Measurements from ENCODE around the gene HAUS1. TPM values are rescaled to one million over a fixed set of nuclear protein-coding genes. Genes with fewer than 3 reads are reported as not detected.

HAUS1 gene
- total RNA-seq (10 to 100 TPM in 4 of 9 donors, 1 to 10 TPM in 5; 6.7 to 15.1 (median 9.5) TPM), polyA plus RNA-seq (10 to 100 TPM; 13.0 to 18.6 TPM)
- long read RNA-seq, donor 1, transcript HAUS1-201 (9 exons, 1,125 nt), result major isoform, 8 of 9 reads
- long read RNA-seq, donor 1, partial matches to known transcripts, result 0 of 9 reads
- long read RNA-seq, donor 1, other reads (novel, unspliced or antisense), result 1 of 9 reads
- long read RNA-seq, donor 2, transcript HAUS1-201 (9 exons, 1,125 nt), result major isoform, 11 of 13 reads
- long read RNA-seq, donor 2, partial matches to known transcripts, result 1 of 13 reads
- long read RNA-seq, donor 2, other reads (novel, unspliced or antisense), result 1 of 13 reads
- long read RNA-seq, donor 3, partial matches to known transcripts, result 1 of 5 reads
- long read RNA-seq, donor 3, other reads (novel, unspliced or antisense), result 0 of 5 reads

DNA sequence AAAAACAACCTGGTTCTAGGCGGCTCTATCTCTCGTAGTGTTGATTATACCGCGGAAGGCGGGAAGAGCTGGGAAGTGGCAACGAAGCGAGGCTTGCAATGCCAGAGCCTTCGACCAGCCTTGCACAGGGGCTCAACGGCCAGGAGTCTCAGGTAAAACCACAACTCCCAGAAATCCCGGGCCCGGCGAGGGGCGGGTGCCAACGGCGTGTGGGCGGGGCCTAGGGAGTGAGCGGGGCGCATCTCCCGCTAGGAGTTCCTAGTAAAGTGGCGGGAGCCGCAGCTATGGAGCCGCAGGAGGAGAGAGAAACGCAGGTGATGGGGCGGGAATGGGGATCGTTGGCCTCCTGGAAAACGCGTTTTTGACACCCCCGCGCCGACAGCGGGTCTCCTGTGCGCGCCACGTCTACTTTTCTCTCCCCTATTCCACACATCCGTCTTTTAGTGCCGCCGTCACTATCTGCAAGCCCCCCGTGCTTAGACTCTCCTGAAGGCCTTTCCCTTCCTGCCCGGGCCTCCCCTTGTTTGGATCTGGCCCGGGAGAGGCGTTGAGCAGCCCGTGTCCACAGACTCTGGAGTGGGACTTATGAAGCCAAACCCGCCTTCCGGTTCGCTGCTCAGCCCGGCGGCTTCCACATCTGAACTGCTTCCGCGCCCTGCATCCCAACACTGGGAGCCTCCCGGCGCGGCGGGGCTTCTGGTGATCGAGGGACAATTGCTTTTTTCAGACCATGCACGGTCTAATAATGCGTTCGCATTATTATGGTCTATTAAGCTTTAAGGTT lies at the start of gene HAUS1:
HAUS1 (plus strand) TSS at position 258 of the 784 bp plus-strand sequence; CDS start at position 285, 27 bp downstream.
- TF ChIP-seq, protein P1, sequence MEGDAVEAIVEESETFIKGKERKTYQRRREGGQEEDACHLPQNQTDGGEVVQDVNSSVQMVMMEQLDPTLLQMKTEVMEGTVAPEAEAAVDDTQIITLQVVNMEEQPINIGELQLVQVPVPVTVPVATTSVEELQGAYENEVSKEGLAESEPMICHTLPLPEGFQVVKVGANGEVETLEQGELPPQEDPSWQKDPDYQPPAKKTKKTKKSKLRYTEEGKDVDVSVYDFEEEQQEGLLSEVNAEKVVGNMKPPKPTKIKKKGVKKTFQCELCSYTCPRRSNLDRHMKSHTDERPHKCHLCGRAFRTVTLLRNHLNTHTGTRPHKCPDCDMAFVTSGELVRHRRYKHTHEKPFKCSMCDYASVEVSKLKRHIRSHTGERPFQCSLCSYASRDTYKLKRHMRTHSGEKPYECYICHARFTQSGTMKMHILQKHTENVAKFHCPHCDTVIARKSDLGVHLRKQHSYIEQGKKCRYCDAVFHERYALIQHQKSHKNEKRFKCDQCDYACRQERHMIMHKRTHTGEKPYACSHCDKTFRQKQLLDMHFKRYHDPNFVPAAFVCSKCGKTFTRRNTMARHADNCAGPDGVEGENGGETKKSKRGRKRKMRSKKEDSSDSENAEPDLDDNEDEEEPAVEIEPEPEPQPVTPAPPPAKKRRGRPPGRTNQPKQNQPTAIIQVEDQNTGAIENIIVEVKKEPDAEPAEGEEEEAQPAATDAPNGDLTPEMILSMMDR (IDR thresholded peaks at IDR 0.05), result no peak
- TF ChIP-seq POLR2A (IDR thresholded peaks at IDR 0.05), result peak; percentile 32 to 77
- DNase-seq, result peak; percentile 93 to 96 (median 94)
- H3K27me3 ChIP-seq, result no peaks in the 10 kb centered on the region
- peaks cover 0 to 25% (median 4%) of the 10 kb centered on the region in 9 donors for H3K36me3 ChIP-seq
- H3K4me1 ChIP-seq, result peaks cover 0 to 12% (median 6%) of the 10 kb centered on the region in 12 donors
- peak within 1 kb of the TSS; percentile 70 to 98 (median 80) for H3K4me3 ChIP-seq
- intact Hi-C loops (cut with DNase I), result loop anchor here in 1 of 10 donors (5.0 kb wide), 1 partner anchor 68 kb away; a partner anchor contains a TSS
- 0 to 1% (median 0%) methylated on average over 55 to 57 of the region's 57 CpGs for whole genome bisulfite sequencing, 4 donors
- ATAC-seq, result peak; percentile 91 to 98 (median 98)
- H3K27ac ChIP-seq, result peak within 1 kb of the TSS; percentile 30 to 91 (median 84)
- H3K9me3 ChIP-seq, result no peaks in the 10 kb centered on the region

GRCh38 chr18:46054956-46055837 lies 49.0 kb upstream of the HAUS1 start:
- intact Hi-C loops (cut with DNase I), result no loop called here
- no peaks in the 10 kb centered on the region for H3K9me3 ChIP-seq
- ATAC-seq, result no peak

GRCh38 chr18:46055838-46056230 lies 48.4 kb upstream of the HAUS1 start:
- Histone ChIP-seq H3K36me3 (no peaks in the 10 kb centered on the region), H3K27me3 (no peaks in the 10 kb centered on the region), H3K9me3 (no peaks in the 10 kb centered on the region), H3K4me3 (no peak overlapping the region), H3K4me1 (peaks cover 0 to 60% (median 0%) of the 10 kb centered on the region in 12 donors), H3K27ac (peak overlapping the region in 1 of 12 donors; percentile 63)
- WGBS, 4 donors, result 66 to 72% (median 70%) methylated on average over 4 of the region's 4 CpGs
- ATAC-seq (no peak), DNase-seq (no peak)
- TF ChIP-seq, protein P1 (IDR thresholded peaks at IDR 0.05), result no peak
- TF ChIP-seq POLR2A (IDR thresholded peaks at IDR 0.05), result no peak
- intact Hi-C loops (cut with DNase I), result no loop called here

More at GRCh38 chr18:46054956-46055837, 49.0 kb upstream of the HAUS1 start:
- Histone ChIP-seq H3K4me1 (peaks cover 0 to 54% (median 0%) of the 10 kb centered on the region in 12 donors), H3K4me3 (no peak overlapping the region), H3K27ac (peak overlapping the region in 1 of 12 donors; percentile 63), H3K36me3 (no peaks in the 10 kb centered on the region), H3K27me3 (no peaks in the 10 kb centered on the region)
- 72 to 81% (median 74%) methylated on average over 6 of the region's 6 CpGs for WGBS, 4 donors
- TF ChIP-seq, protein P1 (IDR thresholded peaks at IDR 0.05), result no peak
- DNase-seq, result no peak

Measured in heart left ventricle (tissue), 16 donors.